H9 (cell line): ENCODE results near the gene TAP2. TPM values are rescaled to one million over a fixed set of nuclear protein-coding genes. Genes with fewer than 3 reads are reported as not detected.

ENCODE experiments used
- DNase-seq: peaks from one replicate; pipeline ENCODE4 v3.0.0-alpha.2; 2017
- H2AFZ ChIP-seq: one replicate; pipeline ENCODE4 v1.6.1; 2013; ENCODE audit warnings: mild to moderate bottlenecking, low read length, control low read depth, moderate library complexity
- H2AK5ac ChIP-seq: 2 replicates; pipeline ENCODE4 v1.6.1; 2013; ENCODE audit warnings: low read length, control low read depth, mixed read lengths; ENCODE audit not compliant: insufficient read length
- H2BK120ac ChIP-seq: one replicate; pipeline ENCODE4 v1.6.1; 2013; ENCODE audit warnings: low read depth, mild to moderate bottlenecking, low read length, control low read depth, inconsistent platforms; ENCODE audit not compliant: poor library complexity, severe bottlenecking
- H2BK12ac ChIP-seq: 2 replicates; pipeline ENCODE4 v1.6.1; 2013; ENCODE audit warnings: low read length, control low read depth, mixed read lengths, low read depth; ENCODE audit not compliant: insufficient read length
- H2BK15ac ChIP-seq: 2 replicates; pipeline ENCODE4 v1.6.1; 2013; ENCODE audit warnings: low read depth, low read length, control low read depth
- H2BK20ac ChIP-seq: one replicate; pipeline ENCODE4 v1.6.1; 2013; ENCODE audit warnings: low read depth, mild to moderate bottlenecking, low read length, control low read depth, inconsistent platforms; ENCODE audit not compliant: poor library complexity, severe bottlenecking
- H2BK5ac ChIP-seq: 2 replicates; pipeline ENCODE4 v1.6.1; 2013; ENCODE audit warnings: low read length, control low read depth, mixed read lengths; ENCODE audit not compliant: insufficient read length
- H3K14ac ChIP-seq: 2 replicates; pipeline ENCODE4 v1.6.1; 2013; ENCODE audit warnings: low read length, control low read depth; ENCODE audit not compliant: insufficient read depth
- H3K18ac ChIP-seq: 2 replicates; pipeline ENCODE4 v1.6.1; 2013; ENCODE audit warnings: low read depth, mild to moderate bottlenecking, mixed read lengths, low read length, control low read depth; ENCODE audit not compliant: insufficient read length
- H3K23ac ChIP-seq: 2 replicates; pipeline ENCODE4 v1.6.1; 2013; ENCODE audit warnings: low read length, control low read depth, mixed read lengths, low read depth; ENCODE audit not compliant: insufficient read length
- H3K23me2 ChIP-seq: 2 replicates; pipeline ENCODE4 v1.6.1; 2013; ENCODE audit warnings: low read depth, mild to moderate bottlenecking, mixed read lengths, low read length, control low read depth; ENCODE audit not compliant: insufficient read length, poor library complexity, severe bottlenecking
- H3K27ac ChIP-seq: 2 replicates; pipeline ENCODE4 v1.5.1; 2013; ENCODE audit warnings: low read length, control low read depth, mixed read lengths, low read depth; ENCODE audit not compliant: insufficient read length
- H3K27me3 ChIP-seq: 2 replicates; pipeline ENCODE4 v1.6.1; 2013; ENCODE audit warnings: low read length, control low read depth, inconsistent platforms; ENCODE audit not compliant: insufficient read depth
- H3K4ac ChIP-seq: 2 replicates; pipeline ENCODE4 v1.6.1; 2013; ENCODE audit warnings: low read depth, mild to moderate bottlenecking, control low read depth, inconsistent platforms, low read length, moderate library complexity
- H3K4me1 ChIP-seq: 2 replicates; pipeline ENCODE4 v1.6.1; 2013; ENCODE audit warnings: low read length, control low read depth, inconsistent platforms; ENCODE audit not compliant: insufficient read depth
- H3K4me2 ChIP-seq: 2 replicates; pipeline ENCODE4 v1.6.1; 2013; ENCODE audit warnings: low read length, control low read depth, mixed read lengths; ENCODE audit not compliant: insufficient read length, insufficient read depth
- H3K56ac ChIP-seq: 2 replicates; pipeline ENCODE4 v1.6.1; 2013; ENCODE audit warnings: low read depth, mild to moderate bottlenecking, mixed read lengths, low read length, control low read depth; ENCODE audit not compliant: insufficient read length
- H3K79me1 ChIP-seq: 2 replicates; pipeline ENCODE4 v1.6.1; 2013; ENCODE audit warnings: low read depth, mild to moderate bottlenecking, moderate library complexity, low read length, control low read depth, inconsistent platforms; ENCODE audit not compliant: insufficient read depth, poor library complexity, severe bottlenecking
- H3K79me2 ChIP-seq: 2 replicates; pipeline ENCODE4 v1.6.1; 2013; ENCODE audit warnings: low read length, control low read depth, inconsistent platforms; ENCODE audit not compliant: insufficient read depth
- H3K9ac ChIP-seq: 2 replicates; pipeline ENCODE4 v1.6.1; 2013; ENCODE audit warnings: low read length, control low read depth, mixed read lengths; ENCODE audit not compliant: insufficient read length; ENCODE audit errors: extremely low read depth
- H3K9me3 ChIP-seq: one replicate; pipeline ENCODE4 v1.6.1; 2013; ENCODE audit warnings: low read depth, low read length, inconsistent platforms; ENCODE audit not compliant: control insufficient read depth
- H3T11ph ChIP-seq: one replicate; pipeline ENCODE4 v1.6.1; 2013; ENCODE audit warnings: mild to moderate bottlenecking, low read length, control low read depth, inconsistent platforms
- H4K20me1 ChIP-seq: one replicate; pipeline ENCODE4 v1.6.1; 2013; ENCODE audit not compliant: control insufficient read depth, insufficient read length, insufficient read depth
- H4K5ac ChIP-seq: 2 replicates; pipeline ENCODE4 v1.6.1; 2013; ENCODE audit warnings: low read depth, mild to moderate bottlenecking, mixed read lengths, low read length, control low read depth; ENCODE audit not compliant: insufficient read length
- H4K8ac ChIP-seq: replicated peaks from 2 replicates; pipeline ENCODE4 v1.6.1; 2013; ENCODE audit warnings: low read length, control low read depth, mixed read lengths, low read depth; ENCODE audit not compliant: insufficient read length
- H4K91ac ChIP-seq: 2 replicates; pipeline ENCODE4 v1.6.1; 2013; ENCODE audit warnings: low read depth, mild to moderate bottlenecking, moderate library complexity, mixed read lengths, low read length, control low read depth; ENCODE audit not compliant: insufficient read length
- H3K27ac Mint-ChIP-seq, 3 experiments: 2 replicates in 2 of 3; 3 replicates in 1 of 3; pipeline ENCODE4 v1.8.0; 2020 to 2021; ENCODE audit warnings: mixed read lengths in 3 of 3, mild to moderate bottlenecking in 1 of 3, moderate library complexity in 1 of 3
- H3K27me3 Mint-ChIP-seq: 2 replicates; pipeline ENCODE4 v1.8.0; 2021; ENCODE audit warnings: low read depth, mild to moderate bottlenecking, moderate library complexity, mixed read lengths
- H3K36me3 Mint-ChIP-seq, 3 experiments: 2 replicates in 2 of 3; 3 replicates in 1 of 3; pipeline ENCODE4 v1.8.0; 2020 to 2021; ENCODE audit warnings: low read depth in 3 of 3, mixed read lengths in 3 of 3; ENCODE audit not compliant: insufficient read depth in 1 of 3
- H3K4me1 Mint-ChIP-seq, 2 experiments: 2 replicates each; pipeline ENCODE4 v1.8.0; 2020; ENCODE audit warnings: mixed read lengths in 2 of 2
- H3K4me3 Mint-ChIP-seq, 2 experiments: 2 replicates in 1 of 2; 3 replicates in 1 of 2; pipeline ENCODE4 v1.8.0; 2020 to 2021; ENCODE audit warnings: mild to moderate bottlenecking in 2 of 2, mixed read lengths in 2 of 2, moderate library complexity in 1 of 2
- H3K9me3 Mint-ChIP-seq, 2 experiments: 2 replicates in 1 of 2; 3 replicates in 1 of 2; pipeline ENCODE4 v1.8.0; 2020; ENCODE audit warnings: mild to moderate bottlenecking in 2 of 2, mixed read lengths in 2 of 2, moderate library complexity in 1 of 2
- CTCF ChIP-seq: fragments of 200-600 bp; sonication (generic); conservative IDR thresholded peaks from 3 replicates; pipeline ENCODE4 v1.8.0; 2021; ENCODE audit warnings: antibody characterized with exemption, mild to moderate bottlenecking
- WGBS: extraction: QIAGEN DNeasy Blood & Tissue Kit; methylation state at CpG from one replicate; pipeline ENCODE4 v1.1.7; 2013; ENCODE audit warnings: missing lambda C conversion rate, low lambda C conversion rate, mixed read lengths; ENCODE audit not compliant: insufficient read length; ENCODE audit errors: extremely low coverage; 5-methylcytosine and 5-hydroxymethylcytosine counted together
- total RNA-seq: library from RNA; stranded (reverse); gene quantifications from 2 replicates; pipeline ENCODE4 v1.2.1, GENCODE V29; 2021

Gene TAP2
- total RNA-seq, 1 experiment from 2014 or later: 16.3 TPM

GRCh38 chr6:32867554-32868256 lies 29.2 kb upstream of the TAP2 start:
- Histone ChIP-seq H2BK5ac (no peak overlapping the region), H4K20me1 (no peaks in the 10 kb centered on the region), H3K4me2 (no peak overlapping the region), H3K56ac (no peak overlapping the region), H3K4ac (no peak overlapping the region), H2BK20ac (no peak overlapping the region), H3K14ac (no peak overlapping the region), H4K5ac (no peak overlapping the region), H3K27ac (no peak overlapping the region), H2BK12ac (no peak overlapping the region), H3T11ph (no peak overlapping the region), H3K79me1 (no peaks in the 10 kb centered on the region), H2BK120ac (no peak overlapping the region), H3K23ac (no peak overlapping the region), H3K27me3 (no peaks in the 10 kb centered on the region), H3K9me3 (no peaks in the 10 kb centered on the region), H3K79me2 (no peaks in the 10 kb centered on the region), H3K18ac (no peak overlapping the region), H4K91ac (no peak overlapping the region), H2BK15ac (no peak overlapping the region), H3K4me1 (no peaks in the 10 kb centered on the region), H3K9ac (no peak overlapping the region), H4K8ac (no peak overlapping the region), H2AK5ac (no peak overlapping the region), H2AFZ (no peak overlapping the region), H3K23me2 (no peaks in the 10 kb centered on the region)
- 0 out of 4 replicates have a peak, but pooled peaks cover 0 to 2% of the 10 kb centered on the region in 2 experiments for H3K4me1 Mint-ChIP-seq
- H3K27ac Mint-ChIP-seq: no peak overlapping the region
- TF ChIP-seq CTCF: no peak
- WGBS: no CpG with 5 or more reads among the region's 8 CpGs
- no peaks in the 10 kb centered on the region for H3K36me3 Mint-ChIP-seq
- peaks cover 19% of the 10 kb centered on the region for H3K27me3 Mint-ChIP-seq
- no peak overlapping the region for H3K4me3 Mint-ChIP-seq
- DNase-seq: no peak
- no peaks in the 10 kb centered on the region for H3K9me3 Mint-ChIP-seq
